ENCODE results near the gene NTPCR. TPM values are rescaled to one million over a fixed set of nuclear protein-coding genes. Genes with fewer than 3 reads are reported as not detected.
"Not testable (repeated sequence)": the region's sequence is repeated elsewhere in the genome, so short reads cannot be mapped to it uniquely, and the experiment has no call there.

NTPCR gene
- total RNA-seq, 2 donors from 2014 or later, result 28.3 to 29.1 TPM

DNA sequence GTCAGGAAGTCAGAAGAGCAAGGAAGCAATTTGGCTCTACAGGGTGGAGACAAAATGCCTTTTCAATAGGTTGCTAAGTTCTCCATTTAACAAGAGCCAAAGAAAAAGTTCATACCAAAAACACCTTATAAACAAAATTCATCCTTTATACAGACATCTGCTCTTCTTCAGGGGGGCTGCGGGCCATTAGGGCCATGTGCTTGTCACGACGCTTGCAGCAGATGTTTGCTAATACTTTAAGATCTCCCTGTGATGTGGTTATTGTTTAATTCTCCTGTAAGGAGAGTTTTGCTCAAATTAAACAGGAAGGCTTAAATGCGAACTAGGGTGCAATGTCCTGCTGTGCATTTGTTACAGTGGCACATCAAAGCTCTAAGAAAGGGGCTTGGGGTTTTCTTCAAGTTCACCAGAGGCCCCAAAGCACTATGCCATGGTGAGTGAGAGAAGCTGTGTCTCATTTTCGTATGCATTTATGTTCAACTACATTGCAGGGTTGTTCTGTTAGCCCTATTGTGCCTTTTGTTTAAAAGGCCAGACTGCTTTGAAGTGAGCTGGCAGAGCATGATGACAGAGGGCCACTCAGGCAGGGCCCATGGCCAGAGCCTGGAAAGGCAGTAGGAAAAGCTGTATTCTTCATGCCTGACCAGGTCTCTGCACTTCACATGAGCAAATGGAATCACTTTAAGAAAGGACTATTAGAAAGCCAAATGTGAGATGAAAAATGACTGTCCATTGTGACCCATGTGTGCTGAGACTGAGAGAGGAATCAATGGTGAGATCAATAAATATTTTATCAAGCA, 24.8 kb upstream of the NTPCR start:
- TF ChIP-seq POLR2AphosphoS5 (IDR thresholded peaks at IDR 0.05) (no peak), POLR2A (IDR thresholded peaks at IDR 0.05) (no peak)
- TF ChIP-seq, protein P1, sequence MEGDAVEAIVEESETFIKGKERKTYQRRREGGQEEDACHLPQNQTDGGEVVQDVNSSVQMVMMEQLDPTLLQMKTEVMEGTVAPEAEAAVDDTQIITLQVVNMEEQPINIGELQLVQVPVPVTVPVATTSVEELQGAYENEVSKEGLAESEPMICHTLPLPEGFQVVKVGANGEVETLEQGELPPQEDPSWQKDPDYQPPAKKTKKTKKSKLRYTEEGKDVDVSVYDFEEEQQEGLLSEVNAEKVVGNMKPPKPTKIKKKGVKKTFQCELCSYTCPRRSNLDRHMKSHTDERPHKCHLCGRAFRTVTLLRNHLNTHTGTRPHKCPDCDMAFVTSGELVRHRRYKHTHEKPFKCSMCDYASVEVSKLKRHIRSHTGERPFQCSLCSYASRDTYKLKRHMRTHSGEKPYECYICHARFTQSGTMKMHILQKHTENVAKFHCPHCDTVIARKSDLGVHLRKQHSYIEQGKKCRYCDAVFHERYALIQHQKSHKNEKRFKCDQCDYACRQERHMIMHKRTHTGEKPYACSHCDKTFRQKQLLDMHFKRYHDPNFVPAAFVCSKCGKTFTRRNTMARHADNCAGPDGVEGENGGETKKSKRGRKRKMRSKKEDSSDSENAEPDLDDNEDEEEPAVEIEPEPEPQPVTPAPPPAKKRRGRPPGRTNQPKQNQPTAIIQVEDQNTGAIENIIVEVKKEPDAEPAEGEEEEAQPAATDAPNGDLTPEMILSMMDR (IDR thresholded peaks at IDR 0.05), result no peak
- H3K4me3 ChIP-seq, result no peak overlapping the region
- no peaks in the 10 kb centered on the region for H3K9me3 ChIP-seq
- H3K36me3 ChIP-seq, result no peaks in the 10 kb centered on the region
- WGBS, result 58% methylated on average over 5 of the region's 5 CpGs
- intact Hi-C loops (cut with DNase I), result no loop called here
- H3K27ac ChIP-seq, result no peak overlapping the region
- H3K4me1 ChIP-seq (replicated peaks), result no peaks in the 10 kb centered on the region
- no peaks in the 10 kb centered on the region for H3K27me3 ChIP-seq (replicated peaks; ENCODE audit: insufficient read depth)
- no peak for DNase-seq (ENCODE audit: low spot score)

DNA sequence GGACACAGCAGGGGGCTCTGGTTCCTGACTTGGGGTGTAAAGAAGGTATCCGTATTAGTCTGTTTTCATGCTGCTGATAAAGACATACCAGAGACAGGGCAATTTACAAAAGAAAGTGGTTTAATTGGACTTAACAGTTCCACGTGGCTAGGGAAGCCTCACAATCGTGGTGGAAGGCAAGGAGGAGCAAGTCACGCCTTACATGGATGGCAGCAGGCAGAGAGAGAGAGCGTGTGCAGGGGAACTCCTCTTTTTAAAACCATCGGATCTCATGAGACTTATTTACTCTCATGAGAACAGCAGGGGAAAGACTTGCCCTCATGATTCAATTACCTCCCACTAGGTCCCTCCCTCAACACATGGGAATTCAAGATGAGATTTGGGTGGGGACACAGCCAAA, 23.2 kb upstream of the NTPCR start:
- H3K4me3 ChIP-seq; H3K27me3 ChIP-seq (replicated peaks; ENCODE audit: insufficient read depth); H3K27ac ChIP-seq; H3K36me3 ChIP-seq; H3K9me3 ChIP-seq; intact Hi-C loops (cut with DNase I); DNase-seq (ENCODE audit: low spot score); H3K4me1 ChIP-seq (replicated peaks): not testable (repeated sequence)
- WGBS, result 87% methylated on average over 6 of the region's 6 CpGs

DNA sequence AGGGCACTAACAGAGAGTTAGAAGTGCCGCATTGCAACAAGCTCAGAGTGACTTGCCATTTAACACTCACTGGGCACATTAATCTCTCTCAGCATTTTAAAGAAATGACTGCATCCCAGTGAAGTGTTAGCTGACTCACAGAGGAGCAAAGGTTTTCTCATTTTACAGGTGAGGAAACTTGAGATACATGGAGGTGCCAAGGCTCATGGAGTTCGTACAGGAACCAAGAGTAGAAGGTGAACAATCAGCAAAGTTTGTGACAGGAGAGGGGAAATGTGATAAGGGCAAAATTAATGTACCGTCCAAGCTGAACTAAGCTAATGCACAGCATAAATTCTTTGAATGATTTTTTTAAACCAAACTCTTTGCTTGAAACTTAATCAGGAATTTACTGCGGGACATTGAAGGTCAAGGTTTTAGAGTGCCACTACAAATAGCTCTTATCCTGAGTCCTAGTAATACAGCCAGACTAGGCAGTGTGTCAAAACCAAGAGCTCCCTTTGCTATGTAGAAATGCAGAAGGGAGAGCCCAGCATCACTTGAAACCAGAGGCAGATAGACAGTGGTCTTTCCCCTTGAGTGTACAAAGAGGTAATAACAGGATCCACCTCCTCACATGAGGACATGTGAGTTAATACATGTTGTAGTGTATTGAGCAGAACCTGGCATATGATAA, 22.4 kb upstream of the NTPCR start:
- Histone ChIP-seq H3K9me3 (no peaks in the 10 kb centered on the region), H3K4me3 (no peak overlapping the region), H3K36me3 (no peaks in the 10 kb centered on the region), H3K4me1 (replicated peaks) (no peaks in the 10 kb centered on the region), H3K27ac (no peak overlapping the region), H3K27me3 (replicated peaks; ENCODE audit: insufficient read depth) (no peaks in the 10 kb centered on the region)
- no peak for DNase-seq (ENCODE audit: low spot score)
- 80% methylated on average over 4 of the region's 4 CpGs for WGBS
- intact Hi-C loops (cut with DNase I), result no loop called here
- TF ChIP-seq, protein P1 (IDR thresholded peaks at IDR 0.05), result no peak
- TF ChIP-seq POLR2A (IDR thresholded peaks at IDR 0.05), result no peak

DNA sequence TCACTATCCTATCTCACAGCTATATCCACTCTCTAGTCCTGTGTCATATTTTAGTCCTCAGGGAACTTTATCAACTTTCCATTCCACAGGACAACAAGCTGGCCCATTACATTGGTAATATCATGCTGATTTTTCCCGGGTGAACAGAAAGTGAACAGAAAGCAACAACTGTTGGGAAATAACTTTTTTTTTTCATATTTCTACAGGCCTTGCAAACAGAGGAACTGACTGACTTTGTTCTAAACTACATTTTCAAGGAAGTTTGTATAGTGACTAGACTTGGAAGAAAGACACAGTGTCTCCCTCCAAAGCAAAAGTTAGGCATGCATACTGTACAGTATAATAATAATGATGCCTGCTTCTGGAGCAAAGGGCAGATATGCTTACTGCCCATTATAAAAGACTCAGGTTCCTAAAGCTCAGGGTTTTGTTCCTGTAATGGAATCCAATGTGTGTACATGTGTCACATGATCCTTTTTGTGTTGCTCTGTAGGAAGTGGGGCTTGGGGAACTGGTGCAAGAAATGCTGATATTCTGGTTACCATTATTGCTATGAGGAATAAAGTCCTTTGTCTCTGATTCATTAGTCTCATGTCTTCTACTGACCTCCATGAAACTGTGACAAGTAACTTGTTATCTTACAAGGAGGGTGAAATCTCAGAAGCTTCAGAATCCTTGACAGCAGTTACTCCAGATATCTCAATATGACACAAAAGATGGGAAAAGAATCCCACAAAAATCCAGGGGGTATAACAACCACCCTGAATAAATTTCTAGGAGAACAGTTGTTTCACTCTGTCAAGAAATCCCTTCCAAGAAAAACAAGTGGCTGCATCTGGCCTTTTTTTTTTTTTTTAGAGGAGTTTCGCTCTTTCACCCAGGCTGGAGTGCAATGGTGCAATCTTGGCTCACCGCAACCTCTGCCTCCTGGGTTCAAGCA, 17.7 kb upstream of the NTPCR start:
- Histone ChIP-seq H3K9me3 (no peaks in the 10 kb centered on the region), H3K27me3 (replicated peaks; ENCODE audit: insufficient read depth) (no peaks in the 10 kb centered on the region), H3K4me3 (no peak overlapping the region), H3K4me1 (replicated peaks) (no peaks in the 10 kb centered on the region), H3K27ac (no peak overlapping the region), H3K36me3 (no peaks in the 10 kb centered on the region)
- intact Hi-C loops (cut with DNase I), result no loop called here
- DNase-seq (ENCODE audit: low spot score), result no peak
- WGBS, result 90% methylated on average over 3 of the region's 3 CpGs
- no peak for TF ChIP-seq POLR2A (IDR thresholded peaks at IDR 0.05)
- TF ChIP-seq, protein P1 (IDR thresholded peaks at IDR 0.05), result no peak
- no peak for TF ChIP-seq POLR2AphosphoS5 (IDR thresholded peaks at IDR 0.05)

DNA sequence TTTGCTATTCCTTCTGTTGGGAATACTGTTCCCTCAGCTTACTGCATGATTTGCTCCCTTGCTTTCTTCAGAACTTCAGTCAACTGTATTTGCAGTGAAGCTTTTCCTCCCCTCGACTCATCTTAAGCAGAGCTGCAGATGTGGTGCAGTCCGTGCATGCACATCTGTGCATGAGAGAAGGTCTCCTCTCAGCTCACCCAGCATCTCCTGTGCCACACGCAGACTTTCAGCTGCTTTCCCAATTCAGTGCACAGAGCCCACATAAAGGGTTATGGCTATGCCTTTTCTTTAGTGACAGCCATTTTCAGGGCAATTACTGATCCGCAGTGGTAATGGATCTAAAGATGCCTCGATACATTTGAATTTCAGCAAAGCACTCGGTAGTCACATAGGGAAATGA, 13.5 kb upstream of the NTPCR start:
- no peaks in the 10 kb centered on the region for H3K9me3 ChIP-seq
- no peak for DNase-seq (ENCODE audit: low spot score)
- H3K27ac ChIP-seq, result no peak overlapping the region
- no peaks in the 10 kb centered on the region for H3K27me3 ChIP-seq (replicated peaks; ENCODE audit: insufficient read depth)
- no peaks in the 10 kb centered on the region for H3K36me3 ChIP-seq
- 96% methylated on average over 6 of the region's 6 CpGs for WGBS
- intact Hi-C loops (cut with DNase I), result no loop called here
- TF ChIP-seq POLR2A (IDR thresholded peaks at IDR 0.05) (no peak), POLR2AphosphoS5 (IDR thresholded peaks at IDR 0.05) (no peak)
- TF ChIP-seq, protein P1 (IDR thresholded peaks at IDR 0.05), result no peak
- no peaks in the 10 kb centered on the region for H3K4me1 ChIP-seq (replicated peaks)
- no peak overlapping the region for H3K4me3 ChIP-seq

All from prostate gland (tissue), 2 donors.